Hindlimb muscle (tissue), 1 donor: ENCODE results near the gene HCFC1. TPM values are rescaled to one million over a fixed set of nuclear protein-coding genes. Genes with fewer than 3 reads are reported as not detected.

ENCODE experiments used
- DNase-seq: peaks from one replicate; pipeline ENCODE4 v3.0.0-alpha.2; 2013
- polyA plus RNA-seq: library from polyadenylated mRNA; unstranded; fragments of 120-200 nt; gene quantifications from one replicate; pipeline ENCODE4 v1.2.1, GENCODE V29; 2013; ENCODE audit not compliant: insufficient read length

Gene HCFC1
- polyA plus RNA-seq, 1 donor = 37.9 TPM

DNA sequence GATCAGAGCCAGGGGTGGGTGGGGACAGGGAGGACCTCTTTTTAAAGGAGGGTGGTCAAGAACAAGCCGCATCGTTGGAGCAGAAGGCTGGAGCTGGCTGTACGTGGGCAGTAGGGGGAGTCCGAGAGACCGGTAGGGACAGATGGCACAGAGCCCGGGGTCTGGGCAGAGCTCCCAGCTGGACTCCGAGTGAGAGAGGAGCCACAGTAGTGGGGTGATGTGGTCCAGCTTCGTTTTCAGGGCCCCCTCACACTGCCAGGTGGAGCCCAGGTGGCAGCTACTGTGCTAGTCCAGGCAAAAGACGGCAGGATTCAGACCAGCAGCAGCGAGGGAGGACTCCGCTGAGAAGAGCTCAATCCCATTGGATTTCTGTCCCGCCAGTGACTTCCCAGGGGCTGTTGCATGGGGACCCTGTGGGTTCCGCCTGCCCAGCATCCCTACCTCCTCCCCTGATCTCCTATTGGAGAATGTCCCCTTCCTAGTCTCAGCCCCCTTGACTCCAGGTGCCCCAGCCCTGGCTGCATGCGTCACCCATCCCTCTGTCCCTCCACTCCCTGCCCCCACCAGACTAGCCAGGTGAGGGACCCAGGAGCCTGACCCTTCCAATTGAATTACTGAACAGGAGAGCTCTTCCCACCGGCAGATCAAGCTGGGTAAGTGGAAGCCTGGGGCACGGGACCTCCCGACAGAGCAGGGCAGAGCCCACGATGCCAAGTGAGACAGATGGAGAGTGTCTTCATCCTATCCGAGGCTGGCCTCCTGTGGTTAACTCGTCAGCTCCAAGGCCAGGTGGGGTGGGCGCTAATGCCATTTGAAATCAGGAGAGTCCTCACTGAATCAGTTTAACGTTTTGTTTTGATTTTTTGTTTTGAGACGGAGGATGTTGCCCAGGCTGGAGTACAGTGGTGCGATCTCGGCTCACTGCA, 48.4 kb downstream of the HCFC1 start:
- DNase-seq = no peak

- DNase-seq = no peak
Measured at GRCh38 chrX:153921511-153922446, 49.8 kb downstream of the HCFC1 start.

GRCh38 chrX:153921070-153921469, 50.5 kb downstream of the HCFC1 start:
- DNase-seq = no peak

DNA sequence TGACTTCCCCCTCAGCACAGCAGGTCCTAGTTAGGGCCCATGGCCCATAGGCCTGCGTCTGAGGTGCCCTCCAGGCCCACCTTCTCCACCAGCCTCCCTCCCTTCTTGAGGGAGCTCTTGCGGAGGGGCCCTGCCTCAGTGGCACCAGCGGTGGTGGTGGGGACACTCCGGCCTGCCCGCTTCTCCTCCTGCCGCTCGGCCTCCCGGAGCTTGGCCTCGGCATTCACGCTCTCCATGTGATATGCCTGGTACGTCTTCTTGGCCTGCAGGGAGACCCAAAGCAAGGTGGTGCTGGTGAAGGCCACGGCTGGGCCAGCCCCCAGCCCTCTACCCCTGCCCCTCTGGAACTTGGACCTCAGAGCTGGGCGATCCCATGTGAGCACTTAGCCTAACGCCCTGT, 51.1 kb downstream of the HCFC1 start:
- no peak for DNase-seq

GRCh38 chrX:153919281-153919680, 52.3 kb downstream of the HCFC1 start:
- DNase-seq = no peak

- DNase-seq = no peak
Measured at GRCh38 chrX:153917869-153918268, 53.7 kb downstream of the HCFC1 start.

- DNase-seq = no peak
Measured at GRCh38 chrX:153913701-153914100, 57.9 kb downstream of the HCFC1 start.

DNA sequence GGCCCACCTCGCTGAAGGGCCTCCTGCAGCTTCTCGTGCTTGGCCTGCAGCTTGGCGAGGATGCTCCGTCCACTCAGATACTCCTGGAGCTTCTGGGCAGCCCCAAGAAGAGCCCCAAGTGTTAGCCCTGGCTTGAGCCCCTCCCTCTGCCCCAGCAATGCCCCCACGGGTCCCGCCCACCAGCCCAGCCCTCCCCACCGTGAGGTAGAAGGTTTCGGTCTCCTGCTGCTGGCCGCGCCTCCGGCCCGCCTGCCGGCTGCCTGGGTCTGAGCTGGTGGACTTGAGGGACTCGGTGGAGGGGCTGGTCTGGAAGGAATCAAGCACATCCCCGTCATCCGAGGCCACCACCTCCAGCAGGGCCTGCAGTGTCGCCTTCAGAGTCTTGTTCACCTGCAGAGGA, 58.4 kb downstream of the HCFC1 start:
- DNase-seq = no peak

- no peak for DNase-seq
Measured at GRCh38 chrX:153911798-153912197, 59.8 kb downstream of the HCFC1 start.

DNA sequence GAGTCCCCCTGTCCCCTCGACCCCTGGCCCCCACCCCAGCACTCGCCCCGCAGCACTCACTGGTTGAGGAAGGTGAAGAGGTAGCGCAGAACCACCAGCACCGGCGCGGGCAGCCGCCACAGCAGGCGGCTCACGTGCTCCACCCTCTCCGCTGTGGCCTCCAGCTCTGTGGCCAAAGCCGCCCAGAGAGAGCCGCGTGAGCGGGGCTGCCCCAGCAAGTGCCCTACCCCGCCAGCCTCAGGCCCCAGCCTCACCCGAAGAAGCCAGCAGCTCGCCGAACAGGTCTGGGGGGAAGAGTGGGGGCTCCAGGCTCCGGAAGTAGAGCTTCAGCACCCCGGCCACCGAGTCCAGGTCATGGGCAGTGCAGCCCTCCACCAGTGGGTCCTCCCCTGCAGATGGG, 61.2 kb downstream of the HCFC1 start:
- DNase-seq = no peak

- no peak for DNase-seq
Measured at GRCh38 chrX:153909980-153910360, 61.6 kb downstream of the HCFC1 start.

GRCh38 chrX:153909024-153909979, 62.3 kb downstream of the HCFC1 start:
- DNase-seq = no peak

GRCh38 chrX:153908219-153908860, 63.3 kb downstream of the HCFC1 start:
- no peak for DNase-seq

DNA sequence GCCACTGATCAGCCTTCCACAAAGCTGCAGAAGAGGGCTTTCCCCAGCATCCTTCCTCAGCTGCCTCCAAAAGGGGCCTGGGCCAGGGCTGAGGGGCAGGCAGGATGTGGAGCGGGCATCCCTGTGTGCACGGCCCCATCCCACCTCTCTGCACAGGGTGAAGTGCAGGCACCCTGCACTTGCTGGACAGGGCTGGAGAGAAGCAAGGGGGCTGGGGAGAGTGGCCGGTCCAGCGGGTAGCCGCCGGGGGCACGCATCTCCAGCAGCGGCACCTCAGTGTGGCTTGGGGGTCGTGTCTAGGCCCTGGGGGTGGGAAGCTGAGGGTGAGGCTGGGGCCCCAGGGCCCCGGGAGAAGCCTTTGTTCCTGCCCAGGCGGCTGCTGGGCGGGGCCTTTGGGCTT, 64.2 kb downstream of the HCFC1 start:
- DNase-seq = no peak

GRCh38 chrX:153906126-153906917, 65.3 kb downstream of the HCFC1 start:
- DNase-seq = no peak

DNA sequence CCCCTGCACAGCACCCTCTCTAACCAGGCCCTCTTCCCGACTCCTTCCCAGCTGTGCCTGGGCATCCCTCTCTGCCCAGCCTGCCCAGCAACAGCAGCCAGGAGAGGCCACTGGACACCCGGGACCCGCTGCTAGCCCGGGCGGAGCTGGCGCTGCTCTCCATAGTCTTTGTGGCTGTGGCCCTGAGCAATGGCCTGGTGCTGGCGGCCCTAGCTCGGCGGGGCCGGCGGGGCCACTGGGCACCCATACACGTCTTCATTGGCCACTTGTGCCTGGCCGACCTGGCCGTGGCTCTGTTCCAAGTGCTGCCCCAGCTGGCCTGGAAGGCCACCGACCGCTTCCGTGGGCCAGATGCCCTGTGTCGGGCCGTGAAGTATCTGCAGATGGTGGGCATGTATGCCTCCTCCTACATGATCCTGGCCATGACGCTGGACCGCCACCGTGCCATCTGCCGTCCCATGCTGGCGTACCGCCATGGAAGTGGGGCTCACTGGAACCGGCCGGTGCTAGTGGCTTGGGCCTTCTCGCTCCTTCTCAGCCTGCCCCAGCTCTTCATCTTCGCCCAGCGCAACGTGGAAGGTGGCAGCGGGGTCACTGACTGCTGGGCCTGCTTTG, 66.0 kb downstream of the HCFC1 start:
- DNase-seq = no peak

- no peak for DNase-seq
Measured at GRCh38 chrX:153903991-153904957, 67.3 kb downstream of the HCFC1 start, which contains the start of gene AVPR2. Gene AVPR2, plus strand, starts transcription at chrX:153904673. Its CDS starts 473 bp downstream, at chrX:153905146.

DNA sequence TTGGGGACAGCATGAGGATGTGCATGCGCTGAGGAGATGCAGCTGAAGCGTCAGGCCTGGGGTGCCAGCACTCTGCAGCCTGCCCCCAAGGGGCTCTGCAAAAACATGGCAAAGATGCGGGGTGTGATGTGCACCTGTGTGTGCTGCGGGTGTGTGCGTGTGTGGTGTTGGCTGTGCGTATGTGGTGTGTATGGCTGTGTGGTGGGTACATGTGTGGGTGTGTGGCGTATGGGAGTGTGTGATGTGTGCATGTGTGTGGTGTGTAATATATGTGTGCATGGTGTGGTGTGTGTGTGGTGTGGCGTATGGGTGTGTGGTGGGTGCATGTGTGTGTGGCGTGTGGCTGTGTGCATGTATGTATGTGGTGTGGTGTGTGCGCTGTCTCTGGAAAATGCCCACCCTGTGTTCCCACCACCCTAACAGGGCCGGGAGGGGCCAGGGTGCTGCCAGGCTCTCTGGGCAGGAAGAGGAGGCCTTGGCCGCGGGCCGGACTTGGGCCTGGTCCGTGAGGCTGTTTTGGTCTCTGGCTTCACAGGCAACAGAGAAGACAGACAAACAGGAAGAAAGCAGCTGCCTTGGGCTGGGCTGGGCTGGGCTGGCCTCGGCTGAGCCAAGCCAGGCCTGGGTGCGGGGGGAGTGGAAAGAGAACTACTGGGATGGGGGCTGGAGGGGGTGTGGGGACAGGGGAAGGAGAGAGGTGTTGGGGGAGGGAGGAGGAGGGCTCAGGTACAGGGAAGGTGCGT, 68.2 kb downstream of the HCFC1 start:
- DNase-seq = no peak
